NCI-H526 (cell line): ENCODE data around the gene TRIP11.

Experiments used
- DNase-seq, 2 experiments: peaks; one replicate each; lab custom pipeline; 2025; lab: John Stamatoyannopoulos, UW

TRIP11 gene

GRCh38 chr14:91918186-91918883 is 121.5 kb downstream of the TRIP11 start:
- no peak for DNase-seq
